ENCODE measurements around the gene CELSR1. TPM values are rescaled to one million over a fixed set of nuclear protein-coding genes. Genes with fewer than 3 reads are reported as not detected.
"Not testable (repeated sequence)": the region's sequence is repeated elsewhere in the genome, so short reads cannot be mapped to it uniquely, and the experiment has no call there.

CELSR1 gene
- polyA plus RNA-seq, 3 donors = 25.6 to 29.4 (median 29.4) TPM

- no peak for DNase-seq
Measured at GRCh38 chr22:46484861-46485595, 52.4 kb downstream of the CELSR1 start.

DNA sequence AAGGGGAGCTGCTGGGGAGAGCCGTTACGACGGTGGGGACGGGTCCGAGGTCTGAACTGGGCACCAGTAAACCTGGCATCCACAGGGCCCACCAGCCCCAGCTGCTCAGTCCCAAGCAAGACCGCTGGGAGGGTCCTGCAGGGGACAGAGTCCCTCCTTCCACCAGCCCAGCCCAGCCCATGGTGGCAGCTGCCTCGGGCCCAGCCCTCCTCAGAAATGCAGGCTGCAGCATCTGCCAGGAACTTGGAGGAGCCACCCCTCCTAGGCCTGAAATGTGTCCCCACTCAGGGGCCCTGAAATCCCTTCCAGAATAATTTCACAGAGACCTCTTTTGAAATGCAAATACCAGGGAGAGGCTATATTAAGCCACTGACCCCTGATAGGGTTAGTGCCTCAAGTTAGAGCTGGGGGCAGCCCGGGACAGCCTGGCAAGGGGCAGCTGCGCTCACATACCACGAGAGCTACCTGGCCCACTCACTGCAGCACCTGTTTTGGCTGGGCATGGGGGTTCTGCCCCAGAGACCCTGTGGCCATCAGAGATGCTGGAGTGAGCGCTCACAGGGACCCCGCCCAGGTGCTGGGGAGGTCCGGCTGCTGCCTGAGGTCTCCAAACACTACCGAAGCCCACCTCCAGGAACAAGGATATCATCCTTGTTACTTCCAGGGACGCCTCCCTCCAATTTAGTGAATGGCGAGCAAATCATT, 53.1 kb downstream of the CELSR1 start:
- no peak for DNase-seq

DNA sequence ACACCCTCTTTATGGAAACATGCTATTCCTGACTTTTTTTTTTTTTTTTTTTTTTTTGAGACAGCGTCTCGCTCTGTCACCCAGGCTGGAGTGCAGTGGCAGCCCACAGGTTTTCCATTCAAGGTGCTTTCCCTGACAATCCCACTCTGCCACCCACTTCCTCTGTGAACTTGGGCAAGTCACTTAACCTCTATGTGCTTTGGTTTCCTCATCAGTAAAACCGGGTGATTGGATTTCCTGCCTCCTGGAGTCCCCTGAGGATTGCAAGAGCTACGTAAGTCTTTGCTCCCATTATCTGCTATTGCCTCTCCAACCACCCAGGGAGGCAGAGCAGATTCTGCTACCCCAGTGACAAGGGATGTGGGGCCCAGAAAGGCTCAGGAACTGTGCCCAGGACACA, 54.1 kb downstream of the CELSR1 start:
- no peak for DNase-seq

DNA sequence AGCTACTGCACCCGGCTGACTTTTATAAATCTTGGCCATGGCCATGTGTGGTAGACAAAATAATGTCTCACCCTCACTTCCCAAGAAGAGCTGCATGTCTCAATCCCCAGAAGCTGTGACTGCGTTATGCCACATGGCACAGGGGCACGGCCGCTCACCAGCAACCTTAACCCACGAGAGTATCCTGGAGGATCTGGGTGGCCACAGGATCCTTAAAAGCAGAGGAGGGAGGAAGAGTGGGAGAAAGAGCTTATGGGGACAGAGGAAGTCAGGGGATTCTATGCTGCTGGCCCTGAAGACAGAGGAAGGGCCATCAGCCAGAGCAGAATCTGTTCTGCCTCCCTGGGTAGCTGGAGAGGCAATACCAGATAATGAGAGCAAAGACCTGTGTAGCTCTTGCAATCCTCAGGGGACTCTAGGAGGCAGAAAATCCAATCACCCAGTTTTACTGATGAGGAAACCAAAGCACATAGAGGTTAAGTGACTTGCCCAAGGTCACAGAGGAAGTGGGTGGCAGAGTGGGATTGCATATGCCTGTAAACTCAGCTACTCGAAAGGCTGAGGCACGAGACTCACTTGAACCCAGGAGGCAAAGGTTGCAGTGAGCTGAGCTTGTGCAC, 55.3 kb downstream of the CELSR1 start:
- DNase-seq = no peak

DNA sequence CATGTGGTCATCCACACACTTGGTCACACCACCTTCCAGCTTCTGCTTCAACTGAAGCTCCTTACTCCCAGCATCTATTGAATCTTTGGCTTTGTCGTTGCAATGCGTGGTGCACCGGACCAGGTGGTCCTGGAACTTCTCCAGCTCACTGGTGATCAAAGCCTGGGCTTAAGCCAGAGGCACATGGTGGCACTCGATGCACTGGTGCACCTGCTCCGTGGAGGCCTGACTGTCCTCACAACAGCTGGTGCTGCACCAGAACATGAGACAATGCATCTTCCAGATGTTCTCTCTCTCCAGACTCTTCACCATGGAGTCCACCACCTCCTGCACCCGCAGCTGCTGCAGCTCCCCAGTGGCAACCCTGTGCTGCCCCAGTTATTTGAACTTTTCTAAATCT, 56.0 kb downstream of the CELSR1 start:
- DNase-seq = no peak

DNA sequence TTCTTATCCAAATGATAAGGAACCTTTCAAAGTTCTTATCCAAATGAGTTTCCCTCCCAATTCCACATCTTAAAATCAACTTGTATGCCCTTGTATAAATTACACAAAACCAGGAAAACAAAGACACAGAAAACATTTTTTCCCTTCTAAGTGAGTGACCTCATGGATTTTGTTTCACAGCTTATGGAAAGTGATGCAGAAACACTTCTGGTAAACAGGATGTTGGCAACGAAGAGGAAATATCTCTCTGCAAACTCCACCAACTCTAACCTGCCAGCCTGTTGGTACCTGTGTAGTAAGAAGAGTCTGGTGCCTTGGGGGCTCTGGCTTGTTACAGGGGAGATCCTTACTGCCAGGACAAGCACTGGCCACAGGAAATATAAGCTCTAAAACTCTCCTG, 57.0 kb downstream of the CELSR1 start:
- no peak for DNase-seq

- no peak for DNase-seq
Measured at GRCh38 chr22:46479046-46479445, 58.4 kb downstream of the CELSR1 start.

DNA sequence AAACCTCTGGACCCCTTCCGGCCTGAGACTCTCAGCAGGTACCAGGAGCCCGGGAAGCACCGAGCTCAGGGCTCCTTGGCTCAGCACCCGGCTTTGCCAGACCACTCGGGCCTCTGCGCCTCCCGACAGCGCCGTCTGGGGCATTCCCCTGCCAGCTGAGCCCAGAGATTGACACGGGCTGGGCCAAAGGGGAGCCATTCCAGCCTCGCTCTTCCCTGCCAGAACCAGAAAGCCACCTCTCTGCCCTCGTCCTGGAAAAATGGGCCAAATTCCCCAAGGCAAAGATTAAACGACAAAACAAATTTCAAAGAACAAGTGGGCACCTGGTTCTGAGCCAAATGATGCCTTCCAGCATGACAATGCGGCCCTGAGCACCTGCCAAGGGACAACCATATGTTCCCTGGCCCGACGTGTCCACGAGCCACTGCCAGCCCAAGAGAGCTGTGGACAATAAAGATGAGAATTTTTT, 59.3 kb downstream of the CELSR1 start:
- no peak for DNase-seq

DNA sequence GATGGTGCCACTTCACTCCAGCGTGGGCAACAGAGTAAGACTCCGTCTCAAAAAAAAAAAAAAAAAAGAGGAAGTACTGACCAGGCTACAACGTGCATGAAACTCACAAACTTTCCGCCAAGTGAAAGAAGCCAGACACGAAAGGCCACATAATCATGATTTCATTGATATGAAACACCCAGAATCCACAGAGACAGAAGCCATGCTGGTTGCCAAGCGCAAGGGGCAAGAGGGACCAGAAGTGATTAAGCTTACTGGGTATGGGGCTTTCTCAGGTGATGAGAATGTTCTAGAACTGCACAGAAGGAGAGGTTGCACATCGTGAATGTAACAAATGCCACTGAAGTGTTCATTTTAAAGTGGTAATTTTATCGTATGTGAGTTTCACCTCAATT, 60.9 kb downstream of the CELSR1 start:
- DNase-seq = no peak

GRCh38 chr22:46473896-46474557, 63.4 kb downstream of the CELSR1 start:
- DNase-seq = no peak

GRCh38 chr22:46473021-46473779, 64.2 kb downstream of the CELSR1 start:
- DNase-seq = no peak

GRCh38 chr22:46472722-46473016, 64.8 kb downstream of the CELSR1 start:
- DNase-seq = no peak

GRCh38 chr22:46471901-46472721, 65.3 kb downstream of the CELSR1 start:
- no peak for DNase-seq

DNA sequence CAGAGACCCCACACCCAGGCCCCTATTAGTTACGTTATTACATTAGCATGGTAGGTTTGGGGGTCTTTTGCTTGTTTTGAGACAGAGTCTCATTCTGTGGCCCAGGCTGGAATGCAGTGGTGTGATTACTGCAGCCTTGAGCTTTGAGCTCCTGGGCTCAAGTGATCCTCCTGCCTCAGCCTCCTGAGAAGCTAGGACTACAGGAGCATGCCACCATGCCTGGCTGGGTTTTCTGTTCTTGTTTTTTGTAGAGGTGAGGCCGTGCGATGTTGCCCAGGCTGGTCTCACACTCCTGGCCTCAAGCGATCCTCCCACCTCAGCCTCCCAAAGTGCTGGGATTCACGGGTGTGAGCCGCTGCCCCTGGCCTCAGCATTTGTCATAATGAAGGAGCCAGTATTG, 66.1 kb downstream of the CELSR1 start:
- not testable (repeated sequence) for DNase-seq

DNA sequence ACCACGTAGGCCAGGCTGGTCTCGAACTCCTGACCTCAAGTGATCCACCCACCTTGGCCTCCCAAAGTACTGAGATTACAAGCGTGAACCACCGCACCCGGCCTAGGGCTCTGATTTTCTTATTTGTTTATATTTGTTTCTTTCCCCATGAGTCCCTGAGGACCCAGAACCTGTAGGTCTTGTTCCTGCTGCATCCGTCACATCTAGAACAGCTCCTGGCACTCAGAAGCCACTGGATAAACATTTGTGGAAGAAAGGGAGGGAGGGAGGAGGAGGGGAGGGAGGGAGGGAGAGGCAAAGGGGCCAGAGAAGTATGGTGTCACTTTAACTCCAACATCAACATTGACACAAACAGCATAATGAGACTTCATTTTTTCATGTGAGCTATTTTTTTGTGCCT, 67.7 kb downstream of the CELSR1 start:
- DNase-seq = no peak

DNA sequence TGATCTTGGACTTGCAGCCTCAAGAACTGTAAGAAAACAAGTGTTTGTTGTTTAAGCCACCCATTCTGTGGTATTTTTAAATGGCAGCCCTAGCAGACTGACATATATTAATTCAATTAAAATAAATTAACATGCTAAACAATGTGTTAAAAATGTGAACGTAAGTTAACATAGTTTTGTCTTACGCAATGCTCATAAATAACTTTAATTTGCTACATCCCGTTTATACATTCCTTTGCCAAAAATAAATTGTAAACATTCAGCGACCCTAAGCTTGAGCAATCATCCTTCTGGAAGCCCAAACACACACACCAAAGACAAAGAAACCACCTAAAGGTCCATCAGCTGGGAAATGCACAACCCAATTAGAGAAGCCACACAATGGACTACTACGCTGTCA, 70.4 kb downstream of the CELSR1 start:
- no peak for DNase-seq

- no peak for DNase-seq
Measured at GRCh38 chr22:46466255-46466676, 71.2 kb downstream of the CELSR1 start.

- DNase-seq = no peak
Measured at GRCh38 chr22:46465793-46466192, 71.6 kb downstream of the CELSR1 start.

DNA sequence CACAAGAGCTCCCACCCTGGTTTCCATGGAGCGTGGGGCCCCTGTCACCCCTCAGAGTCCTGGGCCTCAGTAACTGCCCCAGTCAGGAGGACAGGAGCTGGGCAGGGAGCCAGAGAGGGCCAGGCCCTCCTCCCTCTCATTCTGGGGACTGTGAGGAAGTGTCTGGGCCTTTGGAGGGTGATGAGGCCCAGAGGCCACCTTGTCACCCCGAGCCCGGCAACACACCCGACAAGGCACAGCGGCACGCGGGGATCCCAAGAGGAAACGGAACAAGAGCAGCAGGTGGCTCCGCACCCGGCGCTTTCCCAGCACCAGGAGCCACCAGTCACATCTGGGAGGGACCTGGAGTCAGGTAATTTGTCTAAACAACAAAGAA, 72.1 kb downstream of the CELSR1 start:
- no peak for DNase-seq

DNA sequence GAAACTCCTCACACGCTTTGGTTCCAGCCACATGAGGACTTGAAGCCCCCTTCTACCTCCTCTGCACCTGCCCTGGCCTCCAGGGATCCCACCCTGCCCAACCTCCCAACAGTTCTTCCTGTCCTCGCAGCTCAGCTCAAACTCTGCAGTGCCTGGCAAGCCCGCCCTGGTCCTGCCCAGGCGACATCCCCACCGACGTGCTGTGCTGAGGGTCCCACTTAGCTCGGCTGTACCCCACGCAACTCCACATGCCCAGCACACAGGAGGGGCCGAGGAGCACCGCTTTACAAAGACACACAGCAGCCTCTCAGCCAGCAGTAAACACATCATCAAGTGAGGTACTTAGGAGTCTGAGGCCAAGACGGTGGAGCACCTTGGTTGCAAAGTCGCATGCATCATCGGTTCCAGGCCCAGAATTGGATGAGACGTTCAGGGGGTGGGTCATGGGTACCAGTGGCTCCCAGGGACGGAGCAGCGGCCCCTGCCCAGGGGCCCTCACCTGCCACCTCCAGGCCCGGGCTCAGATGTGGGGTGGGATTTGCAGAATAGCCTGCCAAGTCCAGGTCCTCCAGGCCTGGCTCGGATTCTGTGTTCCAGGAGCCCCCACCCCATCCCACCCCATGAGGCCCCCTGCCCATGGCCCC, 72.6 kb downstream of the CELSR1 start:
- DNase-seq = no peak

- DNase-seq = no peak
Measured at GRCh38 chr22:46464296-46464695, 73.1 kb downstream of the CELSR1 start.
